Central memory CD4-positive, alpha-beta T cell (primary cell): ENCODE results near the gene PTBP3.
"Not testable (repeated sequence)": the region's sequence is repeated elsewhere in the genome, so short reads cannot be mapped to it uniquely, and the experiment has no call there.

ENCODE experiments used
- DNase-seq: peaks from one replicate; pipeline ENCODE4 v3.0.0; 2022

PTBP3 gene

GRCh38 chr9:112194969-112195431 is 138.4 kb downstream of the PTBP3 start:
- DNase-seq: no peak

- DNase-seq: no peak
Observed at GRCh38 chr9:112193572-112194288, 139.7 kb downstream of the PTBP3 start.

- not testable (repeated sequence) for DNase-seq
Observed at GRCh38 chr9:112190320-112190719, 143.1 kb downstream of the PTBP3 start.

- DNase-seq: no peak
Observed at GRCh38 chr9:112188884-112189283, 144.5 kb downstream of the PTBP3 start.

DNA sequence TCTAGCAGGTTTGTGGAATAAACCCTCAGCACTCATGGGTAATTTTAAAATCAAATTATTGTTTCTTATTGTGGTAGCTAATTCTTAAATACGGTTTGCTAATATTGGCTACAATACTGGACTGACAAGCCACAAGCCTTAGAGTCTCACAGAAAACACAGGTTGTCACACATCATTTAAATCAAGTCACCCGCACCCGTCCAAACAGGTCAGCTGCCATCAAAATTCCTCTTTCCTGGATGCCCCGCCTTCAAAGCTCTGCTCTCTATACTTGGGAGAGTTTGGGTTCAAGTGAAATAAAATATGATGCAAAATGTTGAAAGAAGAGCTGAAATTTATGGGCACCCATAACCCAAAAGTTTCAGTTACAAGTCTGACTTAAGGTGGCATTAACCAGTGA is 146.0 kb downstream of the PTBP3 start:
- DNase-seq: no peak

GRCh38 chr9:112186695-112187094 is 146.7 kb downstream of the PTBP3 start:
- DNase-seq: no peak

DNA sequence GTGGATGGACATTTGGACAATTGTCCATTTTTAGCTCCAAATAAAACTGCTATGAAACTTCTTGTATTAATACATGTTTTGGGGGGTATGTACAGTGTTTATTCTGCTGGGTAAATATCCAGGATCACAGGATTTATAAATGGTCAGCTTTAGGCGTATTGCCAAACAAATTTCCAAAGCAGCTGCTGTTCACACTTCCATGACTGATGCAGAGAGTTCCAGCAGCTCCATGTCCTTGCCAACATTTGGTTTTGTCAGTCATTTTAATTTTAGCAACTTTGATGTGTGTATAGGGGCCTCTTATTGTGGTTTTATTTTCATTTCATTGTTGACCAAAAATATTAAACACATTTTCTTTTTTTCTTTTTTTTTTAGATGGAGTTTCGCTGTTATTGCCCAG is 148.5 kb downstream of the PTBP3 start:
- no peak for DNase-seq

GRCh38 chr9:112184221-112184620 is 149.2 kb downstream of the PTBP3 start:
- DNase-seq: no peak

DNA sequence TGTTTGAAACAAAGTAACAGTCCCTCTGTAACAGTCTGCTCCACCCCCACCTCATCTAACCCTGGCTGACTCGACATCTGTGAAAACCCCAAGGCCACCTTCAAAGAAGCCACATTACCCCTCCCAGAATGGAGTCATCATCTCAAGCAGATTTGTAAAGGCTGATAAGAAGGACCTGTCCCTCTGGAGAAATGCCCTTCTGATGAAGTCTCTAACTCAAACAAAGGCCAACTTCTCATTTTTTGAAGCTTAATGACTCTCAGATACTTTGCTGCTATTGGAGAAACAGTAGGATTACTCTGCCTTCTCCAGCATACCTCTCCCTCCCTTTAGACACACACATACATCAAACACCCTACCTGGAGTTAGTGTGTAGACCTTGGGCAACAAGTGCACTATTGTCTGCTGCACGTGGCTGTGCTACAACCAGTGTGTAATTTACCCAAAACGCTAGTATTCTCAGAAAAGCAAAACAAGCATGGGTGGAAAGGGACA is 153.0 kb downstream of the PTBP3 start:
- DNase-seq: peak; percentile 56

DNA sequence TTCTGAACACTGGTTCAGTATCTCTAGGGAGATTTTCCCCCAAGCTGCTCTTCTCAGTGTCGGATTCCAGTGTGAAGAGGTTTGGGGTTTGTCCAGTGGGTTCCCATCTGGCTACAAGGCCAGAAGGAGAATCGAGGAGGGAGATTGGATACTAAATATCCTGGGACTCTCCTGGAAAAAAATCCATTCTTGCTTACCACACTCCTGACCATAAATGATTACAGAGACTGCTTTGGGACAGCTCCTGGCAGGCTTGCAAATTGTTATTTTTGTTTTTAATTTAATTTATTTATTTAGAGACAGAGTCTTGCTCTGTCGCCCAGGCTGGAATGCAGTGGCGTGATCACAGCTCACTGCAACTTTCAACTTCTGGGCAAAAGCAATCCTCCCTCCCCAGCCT is 153.6 kb downstream of the PTBP3 start:
- no peak for DNase-seq

- DNase-seq: peak; percentile 55
Observed at GRCh38 chr9:112176524-112176923, 156.9 kb downstream of the PTBP3 start.

DNA sequence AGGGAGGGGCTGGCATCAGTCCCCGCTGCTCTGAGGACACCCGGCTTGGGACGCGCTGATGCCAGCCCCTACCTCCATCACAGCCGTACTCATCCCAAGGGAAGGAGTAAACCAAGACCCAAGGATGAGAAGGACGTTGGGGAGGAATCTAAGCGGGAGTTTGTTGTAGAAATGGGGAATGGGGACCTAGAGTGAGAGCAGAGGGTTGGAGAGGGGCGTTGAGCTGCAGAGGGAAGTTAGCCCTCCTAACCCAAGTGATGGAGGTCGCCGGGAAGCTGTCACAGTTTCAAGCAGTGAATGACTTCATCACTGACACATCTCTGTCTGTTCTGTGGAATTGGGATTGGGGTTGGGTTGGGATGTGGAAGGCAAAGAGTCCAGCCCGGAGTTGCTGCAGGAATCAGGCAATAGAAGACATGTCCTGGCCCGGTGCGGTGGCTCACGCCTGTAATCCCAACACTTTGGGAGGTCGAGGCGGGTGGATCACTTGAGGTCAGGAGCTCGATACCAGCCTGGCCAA is 157.6 kb downstream of the PTBP3 start:
- DNase-seq: no peak

- DNase-seq: peak; percentile 44
Observed at GRCh38 chr9:112174965-112175795, 158.2 kb downstream of the PTBP3 start, which contains the start of gene SUSD1. Gene SUSD1, minus strand, starts transcription at chr9:112175297. Its CDS starts 62 bp downstream, at chr9:112175235.

DNA sequence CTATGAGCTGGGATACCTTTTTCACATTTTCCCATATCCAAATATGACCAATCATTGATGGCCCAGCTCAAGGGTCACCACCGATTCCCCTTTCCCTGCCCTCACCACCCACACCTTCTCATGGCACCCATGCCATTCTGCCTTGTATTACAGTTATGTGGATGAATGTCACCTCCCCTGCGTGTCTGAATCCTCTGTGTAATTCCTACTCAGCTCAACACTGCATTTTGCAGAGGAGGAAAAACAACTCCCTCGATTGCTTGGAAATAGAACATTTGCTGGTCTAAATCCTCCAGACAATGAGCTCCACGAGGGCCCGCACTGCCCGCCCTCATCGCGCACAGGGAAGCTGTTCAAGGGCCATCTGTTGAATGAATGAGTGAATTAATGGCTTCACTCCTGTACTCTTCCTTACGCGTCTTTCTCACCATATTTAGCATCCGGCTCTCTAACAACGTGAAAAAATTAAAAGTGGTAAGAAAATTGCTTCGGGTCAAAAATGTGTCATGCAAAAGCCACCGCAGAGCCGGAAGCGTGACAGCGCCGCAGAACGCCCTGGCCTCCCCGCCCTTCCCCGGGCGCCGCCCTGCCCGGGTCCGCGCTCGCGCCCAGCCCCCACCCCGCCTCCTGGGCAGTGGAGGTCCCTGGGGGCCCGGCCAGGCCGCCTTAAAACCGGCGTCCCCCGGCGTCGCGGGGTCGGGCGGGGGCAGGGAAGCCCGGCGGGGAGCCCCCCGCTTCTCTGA is 159.0 kb downstream of the PTBP3 start:
- DNase-seq: peak; percentile 81

DNA sequence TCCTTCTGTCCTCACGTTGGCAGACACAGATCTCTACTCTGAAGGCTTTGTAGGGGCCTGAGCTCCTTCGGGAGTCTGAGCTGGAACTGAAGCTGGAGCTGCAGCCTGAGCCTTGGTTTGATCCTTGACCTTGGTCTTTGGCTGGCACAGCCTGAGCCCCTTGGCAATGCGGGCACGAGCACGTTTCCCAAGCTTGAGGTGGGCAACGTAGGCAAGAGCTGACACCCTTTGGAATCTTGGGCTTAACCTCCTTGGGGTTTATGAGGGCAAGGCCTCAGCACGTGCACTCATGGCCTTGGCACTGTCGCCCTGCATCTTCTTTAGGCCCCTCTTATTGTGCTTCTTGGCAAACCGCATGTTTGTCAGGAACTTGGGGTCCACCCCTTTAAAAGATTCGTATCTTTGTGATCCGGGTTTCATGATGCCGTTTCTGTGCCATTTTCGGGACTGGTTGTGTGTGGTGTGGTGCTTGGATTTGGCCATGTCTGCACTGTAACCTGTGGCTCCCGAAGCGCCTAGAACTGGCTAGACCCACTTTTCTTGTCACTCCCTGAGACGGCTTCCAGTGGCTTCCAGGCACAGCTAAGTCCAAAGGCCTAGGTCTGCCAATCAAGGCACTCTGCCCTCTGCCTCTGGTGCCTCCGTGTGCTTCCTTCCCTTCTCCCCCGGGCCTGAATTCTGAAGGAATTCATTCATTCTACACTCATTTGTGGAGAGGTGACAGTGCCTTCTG is 159.8 kb downstream of the PTBP3 start:
- no peak for DNase-seq

DNA sequence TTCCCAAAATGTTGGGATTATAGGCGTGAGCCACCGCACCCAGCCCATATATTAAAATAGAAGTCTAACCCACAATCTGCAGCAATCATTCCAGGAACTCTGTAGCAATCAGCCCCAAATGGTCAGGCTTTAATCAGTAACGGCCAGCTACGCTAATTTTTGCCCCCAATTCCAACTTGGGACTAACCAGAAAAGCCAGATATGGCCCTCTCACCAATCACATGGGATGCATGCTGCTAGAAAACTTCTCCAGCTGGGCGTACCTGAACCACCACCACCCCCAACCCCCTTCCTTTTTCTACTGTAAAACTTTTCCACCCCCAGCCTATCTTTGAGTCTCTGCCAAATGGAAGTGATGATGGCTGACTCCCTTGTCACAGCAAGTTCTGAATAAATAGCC is 162.5 kb downstream of the PTBP3 start:
- DNase-seq: no peak

- DNase-seq: no peak
Observed at GRCh38 chr9:112170235-112170634, 163.2 kb downstream of the PTBP3 start.

- DNase-seq: no peak
Observed at GRCh38 chr9:112169368-112169767, 164.1 kb downstream of the PTBP3 start.

DNA sequence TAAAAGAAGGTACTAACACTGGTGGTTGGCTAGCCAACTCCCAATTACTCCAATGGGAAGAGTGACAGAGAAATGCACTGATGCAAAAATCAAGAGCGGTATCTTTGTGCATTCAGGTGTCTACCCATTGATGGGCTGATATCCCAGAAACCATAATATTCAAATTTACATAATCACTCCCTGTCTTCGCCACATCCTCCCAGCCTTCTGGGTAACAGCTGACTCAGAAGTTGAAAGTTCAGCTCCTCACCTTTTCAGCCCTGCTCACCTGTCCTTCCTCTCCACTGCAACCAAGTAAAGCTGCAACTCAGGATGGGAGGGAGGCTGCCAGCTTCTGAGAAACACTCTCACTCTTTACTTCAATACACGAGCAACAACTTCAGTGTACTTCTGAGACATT is 165.2 kb downstream of the PTBP3 start:
- DNase-seq: peak; percentile 7
